ENCODE measurements around the gene TNIP3. TPM values are rescaled to one million over a fixed set of nuclear protein-coding genes. Genes with fewer than 3 reads are reported as not detected.

The TNIP3 gene
- total and polyA plus RNA-seq, 4 experiments from 2014 or later, result 0.38 to 0.55 (median 0.53) TPM

DNA sequence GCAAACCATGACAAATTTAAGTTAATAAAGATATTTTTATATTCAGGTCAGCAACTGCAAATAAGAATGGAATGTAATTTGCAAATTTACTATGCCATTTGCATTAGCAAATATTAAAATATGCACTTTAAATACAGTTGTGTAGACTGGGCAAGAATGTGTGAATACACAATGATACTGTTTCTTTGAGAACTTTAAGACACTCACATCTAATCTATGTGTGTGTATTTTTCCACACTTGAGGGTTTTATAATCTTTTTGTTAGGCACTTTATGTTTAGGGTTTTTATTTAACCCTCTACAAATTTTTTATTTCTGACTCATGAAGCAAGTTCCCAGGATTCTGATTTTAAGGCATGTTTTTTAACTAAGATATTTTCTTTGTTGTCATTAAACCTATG, 67.9 kb downstream of the TNIP3 start:
- intact Hi-C loops (cut with micrococcal nuclease), result loop anchor here (1.0 kb wide), 2 partner anchors 940 to 1025 kb away; no protein-coding TSS in a partner anchor
- Mint-ChIP-seq H3K36me3 (no peaks in the 10 kb centered on the region), H3K27me3 (no peaks in the 10 kb centered on the region), H3K9me3 (no peaks in the 10 kb centered on the region), H3K4me1 (peaks cover 0 to 4% (median 0%) of the 10 kb centered on the region in 4 donors), H3K27ac (no peak overlapping the region), H3K4me3 (no peak overlapping the region)
- Histone ChIP-seq H3K36me3 (ENCODE audit: insufficient read depth, low read length) (no peaks in the 10 kb centered on the region), H3K4me1 (ENCODE audit: insufficient read depth, low read length) (no peaks in the 10 kb centered on the region), H3K4me3 (ENCODE audit: low read length in 2 of 2) (no peak overlapping the region), H3K27ac (ENCODE audit: low read depth, low read length) (no peak overlapping the region), H3K27me3 (ENCODE audit: insufficient read depth, low read length) (no peaks in the 10 kb centered on the region), H3K9me3 (ENCODE audit: control insufficient read depth in 1 of 2, low read length in 2 of 2) (no peaks in the 10 kb centered on the region)
- ChIA-PET CTCF (ENCODE audit: partially characterized antibody) (interaction anchor here (1.1 to 1.5 kb wide), 3 partner anchors 96 to 941 kb away, joined by 3 to 6 read pairs (median 3); no protein-coding TSS in a partner anchor), POLR2A (ENCODE audit: partially characterized antibody) (no interaction called here)
- DNase-seq, result no peak

DNA sequence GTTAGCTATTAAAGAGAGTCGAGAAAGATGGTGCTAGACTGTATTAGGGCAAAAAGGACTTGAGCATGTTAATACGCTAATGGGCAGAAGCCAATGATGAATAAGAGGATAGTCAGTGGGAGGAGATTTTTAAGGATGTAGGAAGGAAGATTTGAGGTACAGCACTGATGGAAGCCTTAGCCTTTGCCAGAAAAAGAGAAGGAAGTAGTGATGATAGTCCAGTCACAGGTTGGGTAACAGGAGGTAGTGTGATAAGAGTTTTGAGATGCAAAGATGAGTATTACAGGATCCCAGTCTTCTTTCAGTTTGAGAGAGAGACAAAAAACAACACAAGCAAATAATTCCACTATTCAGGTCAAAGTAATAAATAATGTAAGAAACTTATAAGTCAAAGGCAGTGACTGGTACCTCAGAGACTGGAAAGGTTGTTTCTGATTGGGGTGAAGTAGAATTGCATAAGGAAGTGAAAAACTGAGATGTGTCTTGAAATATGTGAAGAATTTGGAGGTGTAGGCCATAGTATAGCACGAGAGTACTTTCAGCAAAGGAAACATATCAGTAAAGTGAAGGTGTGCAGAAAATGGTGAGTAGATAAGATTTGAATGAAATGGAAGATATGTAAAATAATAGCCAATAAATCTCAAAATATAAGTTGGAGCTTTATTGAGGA, 69.7 kb downstream of the TNIP3 start:
- intact Hi-C loops (cut with micrococcal nuclease), result no loop called here
- no peaks in the 10 kb centered on the region for H3K9me3 Mint-ChIP-seq
- no peaks in the 10 kb centered on the region for H3K36me3 ChIP-seq (ENCODE audit: insufficient read depth, low read length)
- no peak overlapping the region for H3K4me3 Mint-ChIP-seq
- no peaks in the 10 kb centered on the region for H3K9me3 ChIP-seq (ENCODE audit: control insufficient read depth in 1 of 2, low read length in 2 of 2)
- no peaks in the 10 kb centered on the region for H3K27me3 ChIP-seq (ENCODE audit: insufficient read depth, low read length)
- POLR2A ChIA-PET (ENCODE audit: partially characterized antibody), result no interaction called here
- no peak overlapping the region for H3K27ac ChIP-seq (ENCODE audit: low read depth, low read length)
- DNase-seq, result no peak
- CTCF ChIA-PET (ENCODE audit: partially characterized antibody), result interaction anchor here (0.8 to 1.5 kb wide), 2 partner anchors 9 to 98 kb away, joined by 3 read pairs; no protein-coding TSS in a partner anchor
- H3K27me3 Mint-ChIP-seq, result no peaks in the 10 kb centered on the region
- no peaks in the 10 kb centered on the region for H3K36me3 Mint-ChIP-seq
- H3K4me3 ChIP-seq (ENCODE audit: low read length in 2 of 2), result no peak overlapping the region
- H3K4me1 ChIP-seq (ENCODE audit: insufficient read depth, low read length), result no peaks in the 10 kb centered on the region
- H3K27ac Mint-ChIP-seq, result no peak overlapping the region
- H3K4me1 Mint-ChIP-seq, result no peaks in the 10 kb centered on the region

DNA sequence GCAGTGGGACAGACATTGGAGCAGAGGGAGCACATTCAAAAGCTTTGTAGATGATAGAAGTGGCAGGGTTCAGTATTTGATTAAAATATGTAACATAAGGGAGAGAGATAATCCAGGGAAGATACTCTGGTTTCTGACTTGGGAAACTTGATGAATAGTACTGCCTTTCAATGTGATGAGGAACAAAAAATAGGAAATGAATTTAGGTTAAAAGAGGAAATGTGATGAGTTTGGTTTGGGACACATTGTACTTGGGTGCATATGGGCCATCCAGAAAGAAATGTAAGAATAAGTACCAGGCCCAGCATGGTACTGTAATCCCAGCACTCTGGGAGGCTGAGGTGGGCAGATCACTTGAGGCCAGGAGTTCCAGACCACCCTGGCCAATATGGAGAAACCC, 70.9 kb downstream of the TNIP3 start:
- no peak for DNase-seq
- ChIA-PET POLR2A (ENCODE audit: partially characterized antibody) (no interaction called here), CTCF (ENCODE audit: partially characterized antibody) (no interaction called here)
- no peaks in the 10 kb centered on the region for H3K4me1 Mint-ChIP-seq
- Histone ChIP-seq H3K9me3 (ENCODE audit: control insufficient read depth in 1 of 2, low read length in 2 of 2) (no peaks in the 10 kb centered on the region), H3K36me3 (ENCODE audit: insufficient read depth, low read length) (no peaks in the 10 kb centered on the region), H3K4me3 (ENCODE audit: low read length in 2 of 2) (no peak overlapping the region), H3K27ac (ENCODE audit: low read depth, low read length) (no peak overlapping the region), H3K4me1 (ENCODE audit: insufficient read depth, low read length) (no peaks in the 10 kb centered on the region), H3K27me3 (ENCODE audit: insufficient read depth, low read length) (no peaks in the 10 kb centered on the region)
- intact Hi-C loops (cut with micrococcal nuclease), result no loop called here
- H3K27me3 Mint-ChIP-seq, result no peaks in the 10 kb centered on the region
- H3K9me3 Mint-ChIP-seq, result no peaks in the 10 kb centered on the region
- H3K27ac Mint-ChIP-seq, result no peak overlapping the region
- H3K36me3 Mint-ChIP-seq, result no peaks in the 10 kb centered on the region
- H3K4me3 Mint-ChIP-seq, result no peak overlapping the region

DNA sequence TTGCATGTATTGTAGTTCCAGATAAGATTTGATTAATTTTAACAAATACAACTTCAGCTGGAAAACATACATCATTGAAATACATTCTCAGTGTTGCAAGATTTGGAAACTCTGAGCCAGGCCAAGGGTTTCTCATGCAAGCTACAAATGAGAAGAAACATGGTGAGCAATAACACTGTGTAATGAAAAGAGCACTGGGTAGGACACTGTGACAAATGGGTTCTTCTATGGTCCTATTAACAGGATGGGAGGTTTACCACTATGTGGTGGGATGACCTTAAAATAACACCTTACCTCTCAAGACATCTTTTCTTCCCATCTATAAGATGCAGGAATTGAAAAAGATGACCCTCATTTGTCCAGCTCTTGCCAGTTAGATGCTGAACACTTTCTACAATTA, 72.2 kb downstream of the TNIP3 start:
- Mint-ChIP-seq H3K9me3 (no peaks in the 10 kb centered on the region), H3K4me1 (no peaks in the 10 kb centered on the region), H3K27ac (no peak overlapping the region), H3K4me3 (no peak overlapping the region), H3K27me3 (no peaks in the 10 kb centered on the region), H3K36me3 (no peaks in the 10 kb centered on the region)
- H3K36me3 ChIP-seq (ENCODE audit: insufficient read depth, low read length), result no peaks in the 10 kb centered on the region
- H3K27ac ChIP-seq (ENCODE audit: low read depth, low read length), result no peak overlapping the region
- ChIA-PET CTCF (ENCODE audit: partially characterized antibody) (interaction anchor here (0.7 to 1.3 kb wide), 2 partner anchors 20 to 45 kb away, joined by 3 read pairs; no protein-coding TSS in a partner anchor), POLR2A (ENCODE audit: partially characterized antibody) (no interaction called here)
- no peaks in the 10 kb centered on the region for H3K27me3 ChIP-seq (ENCODE audit: insufficient read depth, low read length)
- no peaks in the 10 kb centered on the region for H3K4me1 ChIP-seq (ENCODE audit: insufficient read depth, low read length)
- DNase-seq, result no peak
- no peak overlapping the region for H3K4me3 ChIP-seq (ENCODE audit: low read length in 2 of 2)
- no peaks in the 10 kb centered on the region for H3K9me3 ChIP-seq (ENCODE audit: control insufficient read depth in 1 of 2, low read length in 2 of 2)
- intact Hi-C loops (cut with micrococcal nuclease), result no loop called here

DNA sequence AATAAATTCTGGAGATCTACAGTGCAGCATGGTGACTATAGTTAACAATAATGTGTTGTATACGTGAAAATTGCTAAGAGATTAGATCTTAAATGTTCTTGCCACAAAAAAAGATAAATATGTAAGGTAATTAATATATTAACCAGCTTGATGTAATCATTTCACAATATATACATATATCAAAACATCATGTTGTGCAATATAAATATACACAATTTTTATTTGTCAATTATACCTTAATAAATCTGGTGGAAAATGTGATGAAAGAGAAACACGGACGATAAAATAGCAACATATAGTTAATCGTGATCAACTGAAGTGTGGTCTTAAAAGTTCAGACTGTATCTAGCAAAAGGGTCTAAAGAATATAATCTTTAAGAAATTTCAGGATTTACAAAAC, 75.3 kb downstream of the TNIP3 start:
- no peak overlapping the region for H3K27ac Mint-ChIP-seq
- DNase-seq, result no peak
- H3K4me3 Mint-ChIP-seq, result no peak overlapping the region
- Histone ChIP-seq H3K36me3 (ENCODE audit: insufficient read depth, low read length) (no peaks in the 10 kb centered on the region), H3K4me1 (ENCODE audit: insufficient read depth, low read length) (no peaks in the 10 kb centered on the region), H3K4me3 (ENCODE audit: low read length in 2 of 2) (no peak overlapping the region), H3K27ac (ENCODE audit: low read depth, low read length) (no peak overlapping the region), H3K27me3 (ENCODE audit: insufficient read depth, low read length) (no peaks in the 10 kb centered on the region), H3K9me3 (ENCODE audit: control insufficient read depth in 1 of 2, low read length in 2 of 2) (no peaks in the 10 kb centered on the region)
- intact Hi-C loops (cut with micrococcal nuclease), result no loop called here
- ChIA-PET CTCF (ENCODE audit: partially characterized antibody) (no interaction called here), POLR2A (ENCODE audit: partially characterized antibody) (no interaction called here)
- H3K36me3 Mint-ChIP-seq, result no peaks in the 10 kb centered on the region
- H3K4me1 Mint-ChIP-seq, result no peaks in the 10 kb centered on the region
- no peaks in the 10 kb centered on the region for H3K27me3 Mint-ChIP-seq
- H3K9me3 Mint-ChIP-seq, result peaks cover 0 to 5% (median 0%) of the 10 kb centered on the region in 8 donors

Other genes starting within 250 kb of the TNIP3 start
- gene PRDM5, start 241.6 kb downstream of the TNIP3 start, total RNA-seq, result under 1 TPM; 0.28 to 0.84 TPM
- under 1 TPM; 0.24 to 0.44 TPM for gene PRDM5, start 241.6 kb downstream of the TNIP3 start, polyA plus RNA-seq
- gene NDNF, start 91.8 kb downstream of the TNIP3 start, total RNA-seq, result not detected
- not detected for gene NDNF, start 91.8 kb downstream of the TNIP3 start, polyA plus RNA-seq
- gene QRFPR, start 216.7 kb upstream of the TNIP3 start, total RNA-seq, result not detected
- not detected for gene QRFPR, start 216.7 kb upstream of the TNIP3 start, polyA plus RNA-seq

Measured in CD4-positive, alpha-beta memory T cell (primary cell).